GM21515 (cell line): Measurements from ENCODE around the gene ZBTB42.

Experiments
- ATAC-seq: cut with Tn5 transposase; IDR thresholded peaks from one replicate; pipeline ENCODE4 v1.9.1; 2021; ENCODE audit not compliant: unreplicated experiment

The ZBTB42 gene

GRCh38 chr14:104769324-104770071 is 31.4 kb upstream of the ZBTB42 start:
- ATAC-seq = no peak

- ATAC-seq = no peak
Observed at GRCh38 chr14:104770072-104770579, 30.8 kb upstream of the ZBTB42 start.

GRCh38 chr14:104770851-104771272 is 30.0 kb upstream of the ZBTB42 start:
- ATAC-seq = no peak

- ATAC-seq = no peak
Observed at GRCh38 chr14:104771374-104771773, 29.5 kb upstream of the ZBTB42 start.

GRCh38 chr14:104771918-104772706 is 28.8 kb upstream of the ZBTB42 start:
- ATAC-seq = no peak

- no peak for ATAC-seq
Observed at GRCh38 chr14:104772707-104773504, 28.0 kb upstream of the ZBTB42 start.

- ATAC-seq = no peak
Observed at GRCh38 chr14:104773505-104774452, 27.1 kb upstream of the ZBTB42 start.

GRCh38 chr14:104774453-104775072 is 26.3 kb upstream of the ZBTB42 start:
- no peak for ATAC-seq

- no peak for ATAC-seq
Observed at GRCh38 chr14:104775073-104775489, 25.8 kb upstream of the ZBTB42 start.

- no peak for ATAC-seq
Observed at GRCh38 chr14:104776481-104776880, 24.4 kb upstream of the ZBTB42 start.

- ATAC-seq = no peak
Observed at GRCh38 chr14:104776961-104777807, 23.7 kb upstream of the ZBTB42 start.

GRCh38 chr14:104777808-104778249 is 23.1 kb upstream of the ZBTB42 start:
- no peak for ATAC-seq

- ATAC-seq = no peak
Observed at GRCh38 chr14:104778694-104779331, 22.1 kb upstream of the ZBTB42 start.

- no peak for ATAC-seq
Observed at GRCh38 chr14:104779776-104780512, 21.0 kb upstream of the ZBTB42 start.

GRCh38 chr14:104780513-104781030 is 20.3 kb upstream of the ZBTB42 start:
- ATAC-seq = no peak

- ATAC-seq = no peak
Observed at GRCh38 chr14:104781271-104782077, 19.4 kb upstream of the ZBTB42 start.
